Thyroid gland (tissue), 4 donors: ENCODE measurements around the gene GBE1.

Source experiments
- CTCF ChIP-seq, 6 experiments: fragments of 200-600 bp in 3 of 6; fragments of 450-650 bp in 3 of 6; sonication (generic) in 3 of 6; IDR thresholded peaks; one replicate each; pipeline ENCODE4 v1.5.1; 2016 to 2019; ENCODE audit warnings: antibody characterized with exemption in 6 of 6, mild to moderate bottlenecking in 2 of 6, inconsistent platforms in 1 of 6, moderate library complexity in 1 of 6
- POLR2A ChIP-seq, 2 donors: fragments of 450-650 bp; IDR thresholded peaks; one replicate each; pipeline ENCODE4 v1.6.1; 2017; ENCODE audit warnings: antibody characterized with exemption in 2 of 2, mild to moderate bottlenecking in 2 of 2, moderate library complexity in 1 of 2

GRCh38 chr3:81496407-81497104 lies 264.9 kb downstream of the GBE1 start:
- TF ChIP-seq CTCF (IDR thresholded peaks at IDR 0.05), result no peak
- no peak for TF ChIP-seq POLR2A (IDR thresholded peaks at IDR 0.05)
